ENCODE measurements around the gene OPRD1.
"Not testable (repeated sequence)": the region's sequence is repeated elsewhere in the genome, so short reads cannot be mapped to it uniquely, and the experiment has no call there.

Gene OPRD1

GRCh38 chr1:28835237-28835650 lies 23.3 kb downstream of the OPRD1 start:
- DNase-seq (ENCODE audit: low read depth, low spot score), result no peak
- ChIA-PET POLR2A (no interaction called here), CTCF (no interaction called here)
- H3K4me3 ChIP-seq (ENCODE audit: low read depth, low read length), result no peak overlapping the region
- no peak for TF ChIP-seq CTCF (IDR thresholded peaks at IDR 0.05; ENCODE audit: insufficient read depth, low read length, missing control alignments)

- TF ChIP-seq CTCF (IDR thresholded peaks at IDR 0.05; ENCODE audit: insufficient read depth, low read length, missing control alignments), result no peak
- CTCF ChIA-PET, result interaction anchor here (0.5 to 1.0 kb wide), 2 partner anchors 10 to 41 kb away, joined by 3 to 4 read pairs; no protein-coding TSS in a partner anchor
Measured at GRCh38 chr1:28836421-28836956, 24.5 kb downstream of the OPRD1 start.

GRCh38 chr1:28840928-28841544 lies 29.1 kb downstream of the OPRD1 start:
- no peak overlapping the region for H3K4me3 ChIP-seq (ENCODE audit: low read depth, low read length)
- ChIA-PET CTCF (interaction anchor here (0.6 to 0.9 kb wide), 3 partner anchors 36 to 611 kb away, joined by 3 read pairs; no protein-coding TSS in a partner anchor), POLR2A (no interaction called here)
- TF ChIP-seq CTCF (IDR thresholded peaks at IDR 0.05; ENCODE audit: insufficient read depth, low read length, missing control alignments), result no peak
- no peak for DNase-seq (ENCODE audit: low read depth, low spot score)

More at GRCh38 chr1:28836421-28836956, 24.5 kb downstream of the OPRD1 start:
- POLR2A ChIA-PET, result no interaction called here
- no peak for DNase-seq (ENCODE audit: low read depth, low spot score)
- H3K4me3 ChIP-seq (ENCODE audit: low read depth, low read length), result no peak overlapping the region

GRCh38 chr1:28845786-28846543 lies 34.0 kb downstream of the OPRD1 start:
- CTCF ChIA-PET, result interaction anchor here (0.7 to 1.2 kb wide), 5 partner anchors 11 to 62 kb away, joined by 3 to 4 read pairs (median 3); no protein-coding TSS in a partner anchor
- DNase-seq (ENCODE audit: low read depth, low spot score), result no peak
- H3K4me3 ChIP-seq (ENCODE audit: low read depth, low read length), result no peak overlapping the region
- TF ChIP-seq CTCF (IDR thresholded peaks at IDR 0.05; ENCODE audit: insufficient read depth, low read length, missing control alignments), result peak; percentile 29
- POLR2A ChIA-PET, result no interaction called here

GRCh38 chr1:28847207-28847606 lies 35.2 kb downstream of the OPRD1 start:
- CTCF ChIA-PET, result interaction anchor here (0.7 to 1.2 kb wide), 3 partner anchors 11 to 437 kb away, joined by 3 to 4 read pairs (median 3); no protein-coding TSS in a partner anchor
- H3K4me3 ChIP-seq (ENCODE audit: low read depth, low read length); DNase-seq (ENCODE audit: low read depth, low spot score): not testable (repeated sequence)
- POLR2A ChIA-PET, result interaction anchor here (0.5 kb wide), 1 partner anchor 199 kb away, joined by 3 read pairs; the partner anchor contains the start of gene RNU11

DNA sequence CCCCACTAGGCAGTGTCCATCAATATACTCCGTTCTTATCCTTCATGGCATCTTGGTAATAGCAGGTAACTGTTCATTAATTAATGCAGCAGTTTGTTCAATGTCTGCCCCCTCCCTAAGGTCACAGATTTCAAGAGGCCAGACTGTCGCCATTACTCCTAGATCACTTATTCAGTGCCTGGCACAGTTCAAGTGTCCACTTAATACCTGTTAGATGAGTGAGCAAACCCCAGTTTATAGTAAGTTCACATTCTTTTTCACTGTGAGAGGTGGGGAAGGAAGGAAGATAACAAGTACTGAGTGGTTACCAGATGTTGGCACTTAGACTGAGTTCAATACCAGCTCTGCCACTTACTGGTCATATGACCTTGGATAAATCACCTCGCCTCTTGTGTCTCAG lies 36.4 kb downstream of the OPRD1 start:
- no peak for TF ChIP-seq CTCF (IDR thresholded peaks at IDR 0.05; ENCODE audit: insufficient read depth, low read length, missing control alignments)
- no peak for DNase-seq (ENCODE audit: low read depth, low spot score)
- ChIA-PET POLR2A (no interaction called here), CTCF (no interaction called here)
- no peak overlapping the region for H3K4me3 ChIP-seq (ENCODE audit: low read depth, low read length)
